GM23338 (cell line): ENCODE data around the gene TBX1. TPM values are rescaled to one million over a fixed set of nuclear protein-coding genes. Genes with fewer than 3 reads are reported as not detected.
"Not testable (repeated sequence)": the region's sequence is repeated elsewhere in the genome, so short reads cannot be mapped to it uniquely, and the experiment has no call there.

ENCODE experiments used
- ATAC-seq: fragments of 200-7000 bp; cut with Tn5 transposase; 3 replicates; pipeline ENCODE4 v1.9.1; 2020
- DNase-seq: peaks from one replicate; pipeline ENCODE4 v3.0.0-alpha.2; 2015; ENCODE audit warnings: low spot score
- H2AFZ ChIP-seq: fragments of 200-600 bp; sonication (generic); 2 replicates; pipeline ENCODE4 v1.8.0; 2016; ENCODE audit warnings: antibody characterized with exemption, mild to moderate bottlenecking, moderate library complexity
- H3F3A ChIP-seq: fragments of 200-600 bp; sonication (generic); replicated peaks from 2 replicates; pipeline ENCODE4 v1.8.0; 2017; ENCODE audit warnings: antibody characterized with exemption, mixed run types, low read depth
- H3K27ac ChIP-seq: fragments of 200-600 bp; sonication (generic); 2 replicates; pipeline ENCODE4 v1.6.1; 2016; ENCODE audit warnings: low read depth
- H3K27me3 ChIP-seq: fragments of 200-600 bp; sonication (generic); 2 replicates; pipeline ENCODE4 v1.8.0; 2016; ENCODE audit warnings: mild to moderate bottlenecking, mixed run types, moderate library complexity; ENCODE audit not compliant: insufficient read depth
- H3K36me3 ChIP-seq: fragments of 200-600 bp; sonication (generic); 2 replicates; pipeline ENCODE4 v1.8.0; 2016; ENCODE audit warnings: mild to moderate bottlenecking; ENCODE audit not compliant: insufficient read depth
- H3K4me1 ChIP-seq: fragments of 200-600 bp; sonication (generic); 2 replicates; pipeline ENCODE4 v1.8.0; 2016; ENCODE audit warnings: mild to moderate bottlenecking, moderate library complexity; ENCODE audit not compliant: insufficient read depth
- H3K4me2 ChIP-seq: fragments of 200-600 bp; sonication (generic); 2 replicates; pipeline ENCODE4 v1.7.1; 2017; ENCODE audit warnings: mixed run types
- H3K4me3 ChIP-seq: fragments of 200-600 bp; sonication (generic); 2 replicates; pipeline ENCODE4 v1.6.1; 2016; ENCODE audit warnings: mixed run types
- H3K79me2 ChIP-seq: fragments of 200-600 bp; sonication (generic); replicated peaks from 2 replicates; pipeline ENCODE4 v1.8.0; 2017; ENCODE audit warnings: mild to moderate bottlenecking; ENCODE audit not compliant: insufficient read depth
- H3K9me2 ChIP-seq: fragments of 200-600 bp; sonication (generic); 2 replicates; pipeline ENCODE4 v1.8.0; 2017; ENCODE audit not compliant: insufficient read depth
- H4K20me1 ChIP-seq: fragments of 200-600 bp; sonication (generic); replicated peaks from 2 replicates; pipeline ENCODE4 v1.8.0; 2017; ENCODE audit warnings: mild to moderate bottlenecking; ENCODE audit not compliant: insufficient read depth
- H3K27ac Mint-ChIP-seq: 2 replicates; pipeline ENCODE4 v1.8.0; 2020; ENCODE audit warnings: inconsistent platforms, mild to moderate bottlenecking, moderate library complexity, mixed read lengths
- H3K27me3 Mint-ChIP-seq: 3 replicates; pipeline ENCODE4 v1.8.0; 2022; ENCODE audit warnings: low read depth, mild to moderate bottlenecking, moderate library complexity, mixed read lengths, inconsistent platforms; ENCODE audit not compliant: insufficient read depth, poor library complexity
- H3K36me3 Mint-ChIP-seq: 3 replicates; pipeline ENCODE4 v1.8.0; 2021; ENCODE audit warnings: low read depth, mild to moderate bottlenecking, inconsistent platforms, moderate library complexity, mixed read lengths
- H3K4me1 Mint-ChIP-seq: 3 replicates; pipeline ENCODE4 v1.8.0; 2020; ENCODE audit warnings: mild to moderate bottlenecking, inconsistent platforms, mixed read lengths
- H3K4me3 Mint-ChIP-seq: 3 replicates; pipeline ENCODE4 v1.8.0; 2021; ENCODE audit warnings: moderate library complexity, mild to moderate bottlenecking, inconsistent platforms, mixed read lengths
- H3K9me3 Mint-ChIP-seq: 3 replicates; pipeline ENCODE4 v1.8.0; 2020; ENCODE audit warnings: moderate library complexity, mild to moderate bottlenecking, inconsistent platforms, mixed read lengths
- CREB1 ChIP-seq: fragments of 250-450 bp; sonication (Bioruptor Pico); IDR thresholded peaks from 2 replicates; pipeline ENCODE4 v1.5.0; 2020; ENCODE audit warnings: low read depth, mild to moderate bottlenecking, moderate library complexity
- EZH2 ChIP-seq: fragments of 200-600 bp; sonication (generic); IDR thresholded peaks from one replicate; pipeline ENCODE4 v1.8.0; 2017; ENCODE audit warnings: antibody characterized with exemption, mild to moderate bottlenecking, low read depth; ENCODE audit not compliant: unreplicated experiment
- POLR2AphosphoS5 ChIP-seq: IDR thresholded peaks from 2 replicates; pipeline ENCODE4 v1.6.1; 2016; ENCODE audit warnings: antibody characterized with exemption, low read depth
- STAT1 ChIP-seq: IDR thresholded peaks from one replicate; pipeline ENCODE4 v1.6.1; 2016; ENCODE audit warnings: antibody characterized with exemption; ENCODE audit not compliant: unreplicated experiment
- ZNF114 ChIP-seq: fragments of 250-450 bp; sonication (Bioruptor Pico); IDR thresholded peaks from 2 replicates; pipeline ENCODE4 v1.5.0; 2020; ENCODE audit warnings: mild to moderate bottlenecking, moderate library complexity
- ZNF331 ChIP-seq: fragments of 250-450 bp; sonication (Bioruptor Pico); IDR thresholded peaks from 2 replicates; pipeline ENCODE4 v1.5.0; 2020; ENCODE audit warnings: low read depth, mild to moderate bottlenecking, moderate library complexity
- polyA plus RNA-seq: library from polyadenylated mRNA; unstranded; fragments of >200 nt; fragmentation: Nextera tagmentation; extraction: Ambion mirVana; gene quantifications from 2 replicates; pipeline ENCODE4 v1.2.1, GENCODE V29; 2016
- total RNA-seq: library from RNA; depleted of rRNA; stranded (reverse); fragments of >200 nt; shearing (Covaris generic); gene quantifications from 2 replicates; pipeline ENCODE4 v1.2.3, GENCODE V29; 2014
- TF ChIP-seq, protein P1 (sequence below): fragments of 250-450 bp; sonication (Bioruptor Pico); IDR thresholded peaks from 2 replicates; pipeline ENCODE4 v1.5.0; 2020; ENCODE audit warnings: mild to moderate bottlenecking, moderate library complexity
- TF ChIP-seq, protein P2 (sequence below), 2 experiments: fragments of 200-600 bp in 1 of 2; sonication (generic) in 1 of 2; conservative IDR thresholded peaks; 2 replicates each; pipeline versions ENCODE4 v1.5.1 to v1.6.1; 2016 to 2017; ENCODE audit warnings: antibody characterized with exemption in 2 of 2, low read depth in 2 of 2, mild to moderate bottlenecking in 2 of 2, moderate library complexity in 1 of 2

Gene TBX1
- total and polyA plus RNA-seq, 2 experiments from 2014 or later, result 0.19 to 0.66 TPM

DNA sequence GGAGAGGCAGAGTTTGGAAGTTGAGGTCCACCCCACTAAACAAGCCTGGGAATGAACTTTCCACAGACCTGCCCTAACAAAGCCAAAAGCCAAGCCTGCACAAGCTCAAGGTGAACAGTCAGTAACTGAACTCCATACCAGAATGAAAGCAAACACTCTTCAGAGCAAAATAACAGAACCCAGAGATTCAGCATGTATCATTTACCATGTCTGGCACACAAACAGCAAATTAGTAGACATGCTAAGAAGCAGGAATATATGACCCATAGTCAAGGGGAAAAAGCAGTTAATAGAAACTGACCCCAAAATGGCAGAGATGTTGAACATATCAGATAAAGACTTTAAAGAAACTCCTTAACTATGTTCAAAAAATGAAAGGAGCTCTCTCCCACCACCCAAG lies 31.3 kb downstream of the TBX1 start (continued):
- TF ChIP-seq, protein P1, sequence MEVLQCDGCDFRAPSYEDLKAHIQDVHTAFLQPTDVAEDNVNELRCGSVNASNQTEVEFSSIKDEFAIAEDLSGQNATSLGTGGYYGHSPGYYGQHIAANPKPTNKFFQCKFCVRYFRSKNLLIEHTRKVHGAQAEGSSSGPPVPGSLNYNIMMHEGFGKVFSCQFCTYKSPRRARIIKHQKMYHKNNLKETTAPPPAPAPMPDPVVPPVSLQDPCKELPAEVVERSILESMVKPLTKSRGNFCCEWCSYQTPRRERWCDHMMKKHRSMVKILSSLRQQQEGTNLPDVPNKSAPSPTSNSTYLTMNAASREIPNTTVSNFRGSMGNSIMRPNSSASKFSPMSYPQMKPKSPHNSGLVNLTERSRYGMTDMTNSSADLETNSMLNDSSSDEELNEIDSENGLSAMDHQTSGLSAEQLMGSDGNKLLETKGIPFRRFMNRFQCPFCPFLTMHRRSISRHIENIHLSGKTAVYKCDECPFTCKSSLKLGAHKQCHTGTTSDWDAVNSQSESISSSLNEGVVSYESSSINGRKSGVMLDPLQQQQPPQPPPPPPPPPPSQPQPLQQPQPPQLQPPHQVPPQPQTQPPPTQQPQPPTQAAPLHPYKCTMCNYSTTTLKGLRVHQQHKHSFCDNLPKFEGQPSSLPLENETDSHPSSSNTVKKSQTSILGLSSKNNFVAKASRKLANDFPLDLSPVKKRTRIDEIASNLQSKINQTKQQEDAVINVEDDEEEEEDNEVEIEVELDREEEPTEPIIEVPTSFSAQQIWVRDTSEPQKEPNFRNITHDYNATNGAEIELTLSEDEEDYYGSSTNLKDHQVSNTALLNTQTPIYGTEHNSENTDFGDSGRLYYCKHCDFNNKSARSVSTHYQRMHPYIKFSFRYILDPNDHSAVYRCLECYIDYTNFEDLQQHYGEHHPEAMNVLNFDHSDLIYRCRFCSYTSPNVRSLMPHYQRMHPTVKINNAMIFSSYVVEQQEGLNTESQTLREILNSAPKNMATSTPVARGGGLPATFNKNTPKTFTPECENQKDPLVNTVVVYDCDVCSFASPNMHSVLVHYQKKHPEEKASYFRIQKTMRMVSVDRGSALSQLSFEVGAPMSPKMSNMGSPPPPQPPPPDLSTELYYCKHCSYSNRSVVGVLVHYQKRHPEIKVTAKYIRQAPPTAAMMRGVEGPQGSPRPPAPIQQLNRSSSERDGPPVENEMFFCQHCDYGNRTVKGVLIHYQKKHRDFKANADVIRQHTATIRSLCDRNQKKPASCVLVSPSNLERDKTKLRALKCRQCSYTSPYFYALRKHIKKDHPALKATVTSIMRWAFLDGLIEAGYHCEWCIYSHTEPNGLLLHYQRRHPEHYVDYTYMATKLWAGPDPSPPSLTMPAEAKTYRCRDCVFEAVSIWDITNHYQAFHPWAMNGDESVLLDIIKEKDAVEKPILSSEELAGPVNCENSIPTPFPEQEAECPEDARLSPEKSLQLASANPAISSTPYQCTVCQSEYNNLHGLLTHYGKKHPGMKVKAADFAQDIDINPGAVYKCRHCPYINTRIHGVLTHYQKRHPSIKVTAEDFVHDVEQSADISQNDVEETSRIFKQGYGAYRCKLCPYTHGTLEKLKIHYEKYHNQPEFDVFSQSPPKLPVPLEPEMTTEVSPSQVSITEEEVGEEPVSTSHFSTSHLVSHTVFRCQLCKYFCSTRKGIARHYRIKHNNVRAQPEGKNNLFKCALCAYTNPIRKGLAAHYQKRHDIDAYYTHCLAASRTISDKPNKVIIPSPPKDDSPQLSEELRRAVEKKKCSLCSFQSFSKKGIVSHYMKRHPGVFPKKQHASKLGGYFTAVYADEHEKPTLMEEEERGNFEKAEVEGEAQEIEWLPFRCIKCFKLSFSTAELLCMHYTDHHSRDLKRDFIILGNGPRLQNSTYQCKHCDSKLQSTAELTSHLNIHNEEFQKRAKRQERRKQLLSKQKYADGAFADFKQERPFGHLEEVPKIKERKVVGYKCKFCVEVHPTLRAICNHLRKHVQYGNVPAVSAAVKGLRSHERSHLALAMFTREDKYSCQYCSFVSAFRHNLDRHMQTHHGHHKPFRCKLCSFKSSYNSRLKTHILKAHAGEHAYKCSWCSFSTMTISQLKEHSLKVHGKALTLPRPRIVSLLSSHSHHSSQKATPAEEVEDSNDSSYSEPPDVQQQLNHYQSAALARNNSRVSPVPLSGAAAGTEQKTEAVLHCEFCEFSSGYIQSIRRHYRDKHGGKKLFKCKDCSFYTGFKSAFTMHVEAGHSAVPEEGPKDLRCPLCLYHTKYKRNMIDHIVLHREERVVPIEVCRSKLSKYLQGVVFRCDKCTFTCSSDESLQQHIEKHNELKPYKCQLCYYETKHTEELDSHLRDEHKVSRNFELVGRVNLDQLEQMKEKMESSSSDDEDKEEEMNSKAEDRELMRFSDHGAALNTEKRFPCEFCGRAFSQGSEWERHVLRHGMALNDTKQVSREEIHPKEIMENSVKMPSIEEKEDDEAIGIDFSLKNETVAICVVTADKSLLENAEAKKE (CRISPR knock-in tag), result no peak
- TF ChIP-seq ZNF331 (no peak), CREB1 (no peak), STAT1 (no peak)

DNA sequence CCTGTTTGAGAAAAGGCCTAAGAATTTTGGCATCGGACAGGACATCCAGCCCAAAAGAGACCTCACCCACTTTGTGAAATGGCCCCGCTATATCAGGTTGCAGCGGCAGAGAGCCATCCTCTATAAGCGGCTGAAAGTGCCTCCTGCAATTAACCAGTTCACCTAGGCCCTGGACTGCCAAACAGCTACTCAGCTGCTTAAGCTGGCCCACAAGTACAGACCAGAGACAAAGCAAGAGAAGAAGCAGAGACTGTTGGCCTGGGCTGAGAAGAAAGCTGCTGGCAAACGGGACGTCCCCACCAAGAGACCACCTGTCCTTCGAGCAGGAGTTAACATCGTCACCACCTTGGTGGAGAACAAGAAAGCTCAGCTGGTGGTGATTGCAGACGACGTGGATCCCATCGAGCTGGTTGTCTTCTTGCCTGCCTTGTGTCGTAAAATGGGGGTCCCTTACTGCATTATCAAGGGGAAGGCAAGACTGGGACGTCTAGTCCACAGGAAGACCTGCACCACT lies 31.9 kb downstream of the TBX1 start:
- not testable (repeated sequence) for H3K27me3 Mint-ChIP-seq, H3K4me3 Mint-ChIP-seq, H3K27ac Mint-ChIP-seq, H3K27ac ChIP-seq, H3K4me3 ChIP-seq, H3F3A ChIP-seq, H3K79me2 ChIP-seq, H3K9me3 Mint-ChIP-seq, H3K36me3 Mint-ChIP-seq, H3K36me3 ChIP-seq, H4K20me1 ChIP-seq, H3K4me2 ChIP-seq, H2AFZ ChIP-seq, H3K4me1 ChIP-seq, H3K9me2 ChIP-seq, H3K27me3 ChIP-seq, DNase-seq, H3K4me1 Mint-ChIP-seq, ATAC-seq

DNA sequence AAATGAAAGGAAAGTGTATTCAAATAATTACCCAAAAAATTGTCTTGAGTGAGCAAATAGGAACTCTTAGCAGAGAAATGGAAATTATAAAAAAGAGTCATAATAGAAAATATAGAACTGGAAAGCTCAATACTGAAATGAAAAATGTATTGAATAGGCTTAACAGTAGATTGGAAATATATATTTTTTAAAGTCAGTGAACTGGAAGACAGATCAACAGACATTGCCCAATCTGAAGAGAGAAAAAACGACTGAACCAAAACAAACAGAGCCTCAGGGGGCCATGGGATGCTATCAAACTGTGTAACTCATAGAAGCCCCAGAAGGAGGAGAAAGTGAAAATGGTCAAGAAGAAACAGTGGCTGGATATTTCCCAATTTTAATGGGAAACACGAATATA lies 32.6 kb downstream of the TBX1 start:
- Mint-ChIP-seq H3K4me1 (peaks cover 8% of the 10 kb centered on the region), H3K36me3 (peaks cover 4% of the 10 kb centered on the region; the same call in 2 of the 3 replicates), H3K27ac (no peak overlapping the region), H3K4me3 (no peak overlapping the region), H3K27me3 (peaks cover 5% of the 10 kb centered on the region), H3K9me3 (no peaks in the 10 kb centered on the region)
- Histone ChIP-seq H3K9me2 (no peaks in the 10 kb centered on the region), H2AFZ (no peak overlapping the region), H3K79me2 (no peaks in the 10 kb centered on the region), H3F3A (no peaks in the 10 kb centered on the region), H3K36me3 (no peaks in the 10 kb centered on the region; the same call in 1 of the 2 replicates), H3K4me1 (no peaks in the 10 kb centered on the region), H3K4me3 (no peak overlapping the region), H3K27me3 (no peaks in the 10 kb centered on the region), H4K20me1 (no peaks in the 10 kb centered on the region; the same call in 1 of the 2 replicates), H3K27ac (no peak overlapping the region), H3K4me2 (no peak overlapping the region)
- ATAC-seq (no peak), DNase-seq (no peak)
- no peak for TF ChIP-seq EZH2
- no peak for TF ChIP-seq POLR2AphosphoS5
- TF ChIP-seq, protein P2, sequence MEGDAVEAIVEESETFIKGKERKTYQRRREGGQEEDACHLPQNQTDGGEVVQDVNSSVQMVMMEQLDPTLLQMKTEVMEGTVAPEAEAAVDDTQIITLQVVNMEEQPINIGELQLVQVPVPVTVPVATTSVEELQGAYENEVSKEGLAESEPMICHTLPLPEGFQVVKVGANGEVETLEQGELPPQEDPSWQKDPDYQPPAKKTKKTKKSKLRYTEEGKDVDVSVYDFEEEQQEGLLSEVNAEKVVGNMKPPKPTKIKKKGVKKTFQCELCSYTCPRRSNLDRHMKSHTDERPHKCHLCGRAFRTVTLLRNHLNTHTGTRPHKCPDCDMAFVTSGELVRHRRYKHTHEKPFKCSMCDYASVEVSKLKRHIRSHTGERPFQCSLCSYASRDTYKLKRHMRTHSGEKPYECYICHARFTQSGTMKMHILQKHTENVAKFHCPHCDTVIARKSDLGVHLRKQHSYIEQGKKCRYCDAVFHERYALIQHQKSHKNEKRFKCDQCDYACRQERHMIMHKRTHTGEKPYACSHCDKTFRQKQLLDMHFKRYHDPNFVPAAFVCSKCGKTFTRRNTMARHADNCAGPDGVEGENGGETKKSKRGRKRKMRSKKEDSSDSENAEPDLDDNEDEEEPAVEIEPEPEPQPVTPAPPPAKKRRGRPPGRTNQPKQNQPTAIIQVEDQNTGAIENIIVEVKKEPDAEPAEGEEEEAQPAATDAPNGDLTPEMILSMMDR (conservative IDR thresholded peaks at IDR 0.05; ENCODE audit: low read depth in 2 of 2), result no peak
- no peak for TF ChIP-seq ZNF114
- no peak for TF ChIP-seq ZNF331
- TF ChIP-seq CREB1, result no peak
